Lung (tissue), 12 donors: ENCODE data around the gene GLIS1. TPM values are rescaled to one million over a fixed set of nuclear protein-coding genes. Genes with fewer than 3 reads are reported as not detected.

Experiments
- ATAC-seq: fragments of 200-7000 bp; cut with Tn5 transposase; one replicate; pipeline ENCODE4 v1.9.1; 2020; ENCODE audit warnings: moderate number of reproducible peaks; ENCODE audit not compliant: insufficient read depth, low FRiP score
- DNase-seq, 3 donors: peaks; one replicate each; pipeline ENCODE4 v3.0.0-alpha.2; 2013 to 2017
- H3K27ac ChIP-seq, 2 donors: one replicate each; pipeline ENCODE4 v1.5.1; 2013; ENCODE audit warnings: mild to moderate bottlenecking in 2 of 2, moderate library complexity in 2 of 2, control low read depth in 1 of 2, inconsistent platforms in 1 of 2, low read depth in 1 of 2, low read length in 1 of 2
- H3K27me3 ChIP-seq, 3 donors: one replicate each; pipeline ENCODE4 v1.5.1; 2013; ENCODE audit warnings: low read length in 2 of 3; ENCODE audit not compliant: control insufficient read depth in 3 of 3, insufficient read depth in 3 of 3
- H3K36me3 ChIP-seq, 4 donors: one replicate each; pipeline ENCODE4 v1.5.1; 2013; ENCODE audit warnings: low read length in 4 of 4, mild to moderate bottlenecking in 1 of 4, moderate library complexity in 1 of 4; ENCODE audit not compliant: control insufficient read depth in 4 of 4, insufficient read depth in 4 of 4
- H3K4me1 ChIP-seq, 5 donors: one replicate each; pipeline ENCODE4 v1.5.1; 2013; ENCODE audit warnings: low read length in 5 of 5, mild to moderate bottlenecking in 2 of 5, moderate library complexity in 1 of 5; ENCODE audit not compliant: control insufficient read depth in 5 of 5, insufficient read depth in 5 of 5
- H3K4me3 ChIP-seq: one replicate; pipeline ENCODE4 v1.5.1; 2013; ENCODE audit warnings: mild to moderate bottlenecking, control low read depth, moderate library complexity
- H3K9ac ChIP-seq, 2 donors: one replicate each; pipeline ENCODE4 v1.5.1; 2013; ENCODE audit warnings: low read length in 2 of 2, control low read depth in 1 of 2; ENCODE audit not compliant: insufficient read depth in 1 of 2
- H3K9me3 ChIP-seq, 4 donors: one replicate each; pipeline ENCODE4 v1.5.1; 2013; ENCODE audit warnings: low read length in 3 of 4, mild to moderate bottlenecking in 1 of 4, moderate library complexity in 1 of 4; ENCODE audit not compliant: control insufficient read depth in 4 of 4, insufficient read depth in 3 of 4
- CTCF ChIP-seq: IDR thresholded peaks from 2 replicates; pipeline ENCODE4 v1.5.1; 2012; ENCODE audit warnings: mild to moderate bottlenecking; ENCODE audit errors: control extremely low read depth, extremely low read depth
- WGBS, 2 donors: extraction: QIAGEN DNeasy Blood & Tissue Kit; methylation state at CpG; one replicate each; pipeline ENCODE4 v1.1.7; 2013; 5-methylcytosine and 5-hydroxymethylcytosine counted together
- polyA plus RNA-seq, 2 donors: library from polyadenylated mRNA; stranded (reverse); fragments of 200-250 nt; gene quantifications; one replicate each; pipeline ENCODE4 v1.2.1, GENCODE V29; 2013
- total RNA-seq, 2 donors: library from RNA; depleted of rRNA in 1 of 2; stranded (reverse); fragments of >200 nt in 1 of 2; gene quantifications; one replicate each; pipeline ENCODE4 v1.2.1, GENCODE V29; 2014 to 2021
- donor health status: control.
- donor health status: control.
- donor health status: Bipolar disorder and iron deficiency.
- donor health status: healthy.
- donor health status: DM: yes; HTN: yes; CAD: no.

Gene GLIS1
- total and polyA plus RNA-seq, 4 donors, result 0.05 to 0.18 (median 0.17) TPM; not detected in 1

- no peak overlapping the region for H3K9ac ChIP-seq
- 23 to 33% methylated on average over 5 of the region's 5 CpGs for WGBS, 2 donors
- H3K27ac ChIP-seq, result no peak overlapping the region
- no peaks in the 10 kb centered on the region for H3K36me3 ChIP-seq
- no peak overlapping the region for H3K4me3 ChIP-seq
- no peaks in the 10 kb centered on the region for H3K27me3 ChIP-seq
- ATAC-seq (no peak), DNase-seq (peak in 2 of 3 donors; percentile 62 to 73)
- peaks cover 0 to 4% (median 0%) of the 10 kb centered on the region in 5 donors for H3K4me1 ChIP-seq
- TF ChIP-seq CTCF, result no peak
- no peaks in the 10 kb centered on the region for H3K9me3 ChIP-seq
These were observed 153.8 kb downstream of the GLIS1 start for GRCh38 chr1:53585129-53585528.

GRCh38 chr1:53584777-53585107, 154.2 kb downstream of the GLIS1 start:
- TF ChIP-seq CTCF, result no peak
- no peak overlapping the region for H3K27ac ChIP-seq
- H3K36me3 ChIP-seq, result no peaks in the 10 kb centered on the region
- DNase-seq, result no peak
- H3K9ac ChIP-seq, result no peak overlapping the region
- no peak overlapping the region for H3K4me3 ChIP-seq
- WGBS, 2 donors, result 71 to 74% methylated on average over 2 of the region's 2 CpGs
- no peak for ATAC-seq
- H3K9me3 ChIP-seq, result no peaks in the 10 kb centered on the region
- no peaks in the 10 kb centered on the region for H3K27me3 ChIP-seq
- peaks cover 0 to 4% (median 0%) of the 10 kb centered on the region in 5 donors for H3K4me1 ChIP-seq

- TF ChIP-seq CTCF, result no peak
- DNase-seq, result no peak
- H3K4me3 ChIP-seq, result no peak overlapping the region
- H3K9ac ChIP-seq, result no peak overlapping the region
- no peak for ATAC-seq
- WGBS, 2 donors, result 90 to 91% methylated on average over 11 of the region's 11 CpGs
- H3K27ac ChIP-seq, result no peak overlapping the region
- H3K27me3 ChIP-seq, result no peaks in the 10 kb centered on the region
- H3K9me3 ChIP-seq, result no peaks in the 10 kb centered on the region
- H3K36me3 ChIP-seq, result no peaks in the 10 kb centered on the region
- peaks cover 0 to 4% (median 0%) of the 10 kb centered on the region in 5 donors for H3K4me1 ChIP-seq
These were observed 154.8 kb downstream of the GLIS1 start for GRCh38 chr1:53583868-53584776.
